NK-92 treated with Interleukin-12 subunit alpha and Interleukin-12 subunit beta, amount 100 ng/mL, for 24 hours (cell line): ENCODE results near the gene SGMS1.
A peak's percentile ranks its signal among the peaks of the same experiment; 100 is the strongest.

ENCODE experiments used
- DNase-seq: peaks from one replicate; lab custom pipeline; 2025; lab: John Stamatoyannopoulos, UW

Gene SGMS1

GRCh38 chr10:50334273-50334672 is 289.5 kb downstream of the SGMS1 start:
- no peak for DNase-seq

- no peak for DNase-seq
These were observed 289.9 kb downstream of the SGMS1 start for GRCh38 chr10:50333872-50334271.

DNA sequence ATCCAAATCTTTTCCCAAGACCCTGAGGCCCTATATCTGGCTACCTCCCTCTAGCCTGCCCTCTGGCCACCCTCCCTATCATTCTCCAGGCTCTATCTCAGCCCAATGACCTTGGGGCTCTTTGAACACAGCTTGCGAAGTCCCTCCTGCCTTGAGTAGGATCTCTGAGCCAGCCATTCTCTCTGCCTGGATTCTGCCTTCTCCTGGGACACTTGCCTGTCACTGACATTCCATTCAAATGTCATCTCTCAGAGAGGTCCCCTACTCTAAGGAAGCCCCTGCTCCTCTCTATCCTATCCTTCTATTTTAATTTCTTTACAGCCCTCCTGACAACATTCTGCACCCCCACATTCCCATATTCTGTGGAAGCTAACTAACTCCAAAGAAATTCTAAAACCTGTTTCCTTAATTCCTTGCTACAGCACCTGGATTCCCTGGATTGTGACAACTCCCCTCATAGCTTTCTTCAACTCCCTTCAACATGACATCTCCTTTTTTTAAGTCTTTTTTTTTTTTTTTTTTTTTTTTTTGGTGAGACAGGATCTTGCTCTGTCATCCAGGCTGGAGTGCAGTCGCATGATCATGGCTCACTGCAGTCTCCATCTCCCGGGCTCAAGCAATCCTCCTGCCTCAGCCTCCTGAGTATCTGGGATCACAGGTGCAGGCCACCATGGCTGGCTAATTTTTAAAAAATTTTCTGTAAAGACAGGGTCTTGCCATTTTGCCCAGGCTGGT is 291.5 kb downstream of the SGMS1 start:
- DNase-seq: no peak

- DNase-seq: no peak
These were observed 292.3 kb downstream of the SGMS1 start for GRCh38 chr10:50331486-50331885.

GRCh38 chr10:50326757-50327701 is 296.7 kb downstream of the SGMS1 start:
- no peak for DNase-seq

DNA sequence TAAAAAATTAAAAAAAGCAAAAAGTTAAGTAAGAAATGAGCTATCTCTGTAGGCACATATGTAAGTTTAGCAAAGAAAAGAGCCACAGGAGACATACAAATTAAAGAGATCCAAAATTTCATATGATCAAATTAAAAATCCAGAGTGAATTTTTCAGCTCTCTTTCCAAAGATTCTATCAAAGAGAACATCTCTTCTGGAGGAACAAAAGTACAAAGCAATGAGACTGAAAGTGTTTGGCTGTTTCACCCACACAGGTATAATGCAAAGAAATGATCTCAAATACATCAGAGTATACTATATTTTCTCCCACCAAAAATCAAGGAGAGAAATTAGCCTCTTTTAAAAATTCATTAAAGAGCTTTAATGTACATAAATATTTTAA is 297.6 kb downstream of the SGMS1 start:
- no peak for DNase-seq

- peak; percentile 28 for DNase-seq
These were observed 298.1 kb downstream of the SGMS1 start for GRCh38 chr10:50325449-50326171.

DNA sequence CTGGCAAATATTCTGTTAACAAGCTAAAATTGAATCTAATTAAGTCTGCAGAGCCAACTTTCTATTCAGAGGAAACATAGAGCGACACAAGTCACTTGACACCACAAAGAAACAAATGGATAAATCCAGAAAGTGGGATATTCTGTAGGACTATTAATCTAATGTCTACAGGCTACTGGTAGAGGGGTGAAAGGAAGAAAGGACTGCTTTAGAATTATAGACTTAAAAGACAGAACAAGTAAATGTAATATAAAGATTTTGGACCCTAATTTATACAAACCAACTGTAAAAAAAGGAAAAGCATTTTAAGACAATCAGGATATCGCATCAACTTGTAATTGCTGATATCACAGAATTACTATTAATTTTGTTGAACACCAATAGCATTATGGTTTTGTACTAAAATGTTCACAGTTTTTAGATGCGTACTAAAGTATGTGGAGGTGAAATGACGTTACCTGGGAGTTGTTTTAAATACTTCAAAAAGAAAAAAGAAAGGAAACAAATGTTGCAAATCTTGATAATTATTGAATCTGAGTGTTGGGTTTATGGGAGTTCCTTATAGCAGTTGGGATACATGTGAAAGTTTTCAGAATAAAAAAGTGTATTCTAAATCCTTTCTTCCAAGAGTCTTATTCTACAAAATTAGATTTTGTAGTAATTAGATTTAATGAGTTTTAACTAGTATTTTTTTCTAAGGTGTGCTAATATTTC is 298.9 kb downstream of the SGMS1 start:
- no peak for DNase-seq

- no peak for DNase-seq
These were observed 299.7 kb downstream of the SGMS1 start for GRCh38 chr10:50324046-50324445.

- no peak for DNase-seq
These were observed 301.7 kb downstream of the SGMS1 start for GRCh38 chr10:50322077-50322476.

DNA sequence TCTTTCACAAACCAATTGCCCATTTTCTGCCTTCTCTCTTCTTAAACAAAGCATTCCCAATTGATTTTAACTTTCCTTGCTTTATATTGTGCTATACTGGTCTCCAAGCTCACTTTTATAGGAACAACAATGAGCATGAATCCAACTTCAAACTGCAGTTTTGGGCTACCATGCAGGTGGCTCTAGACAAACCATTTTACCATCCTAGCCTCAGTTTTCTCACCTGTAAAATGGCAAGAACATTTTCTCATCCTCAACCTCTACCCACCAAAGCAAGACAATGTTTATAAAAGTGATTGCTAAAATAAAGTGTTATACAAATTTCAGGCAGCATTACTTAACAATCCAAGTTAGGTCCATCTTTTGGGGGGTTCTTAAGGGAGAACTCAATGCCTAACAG is 305.6 kb downstream of the SGMS1 start:
- no peak for DNase-seq

DNA sequence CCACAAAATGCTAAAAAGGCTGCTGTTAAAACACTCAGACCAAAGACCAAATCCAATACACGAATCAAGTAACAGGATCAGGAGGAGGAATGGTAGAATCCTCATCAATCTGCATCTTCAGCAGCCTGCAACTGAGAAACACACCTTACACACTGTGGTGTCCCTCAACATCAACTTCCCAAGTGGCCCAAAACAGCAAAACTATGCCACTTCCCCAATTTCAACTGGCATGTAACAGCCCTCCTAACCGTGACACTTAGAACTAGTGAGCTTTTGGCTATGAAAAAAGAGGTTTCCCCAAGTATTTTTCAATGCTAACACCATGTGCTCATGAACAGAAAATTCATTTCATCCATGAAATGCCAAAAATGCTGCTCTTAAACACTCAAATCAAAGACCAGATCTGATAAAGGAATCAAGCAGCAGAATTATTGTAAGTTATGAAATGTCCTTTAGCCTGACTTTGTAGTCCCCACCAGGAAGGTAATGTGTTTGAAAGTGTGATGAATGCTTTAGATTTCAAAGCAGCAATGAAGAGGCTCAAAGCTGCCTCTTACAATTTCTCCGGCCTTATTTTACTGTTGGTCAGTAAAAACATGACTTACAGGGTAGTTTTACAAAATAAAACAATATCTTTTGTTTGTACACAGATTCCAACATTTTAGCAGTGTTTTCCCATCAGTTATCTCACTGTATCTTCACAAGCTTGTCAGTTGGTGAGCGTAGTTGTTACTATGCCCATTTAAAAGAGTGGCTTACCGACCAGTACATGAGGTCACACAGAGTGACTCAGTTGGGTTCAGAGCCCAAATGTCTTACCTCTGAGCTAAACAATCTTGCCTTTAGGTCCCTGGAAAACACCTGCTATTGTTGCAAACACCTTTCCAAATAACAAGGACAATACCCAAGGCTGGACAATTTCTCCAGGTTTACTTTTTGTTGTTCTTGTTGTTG is 306.8 kb downstream of the SGMS1 start:
- no peak for DNase-seq

DNA sequence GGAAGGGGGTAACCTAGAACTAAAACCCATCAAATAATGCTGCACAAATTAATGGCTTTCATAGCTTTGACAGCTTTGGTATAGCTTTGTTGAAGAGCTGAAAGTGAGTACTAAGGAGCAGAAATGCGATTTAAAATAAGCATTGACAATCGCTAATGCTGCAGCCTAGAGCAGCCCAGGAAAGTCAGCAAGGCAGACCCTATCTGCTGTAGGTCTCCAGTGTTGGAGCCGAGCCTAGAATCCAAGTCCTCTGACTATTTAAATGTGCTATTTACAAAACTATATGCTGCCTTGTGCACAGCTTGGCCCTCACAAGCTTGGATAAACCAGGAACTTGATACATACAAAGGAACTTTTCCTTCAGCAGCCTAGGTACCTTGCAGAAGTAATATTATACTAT is 307.6 kb downstream of the SGMS1 start:
- DNase-seq: no peak

DNA sequence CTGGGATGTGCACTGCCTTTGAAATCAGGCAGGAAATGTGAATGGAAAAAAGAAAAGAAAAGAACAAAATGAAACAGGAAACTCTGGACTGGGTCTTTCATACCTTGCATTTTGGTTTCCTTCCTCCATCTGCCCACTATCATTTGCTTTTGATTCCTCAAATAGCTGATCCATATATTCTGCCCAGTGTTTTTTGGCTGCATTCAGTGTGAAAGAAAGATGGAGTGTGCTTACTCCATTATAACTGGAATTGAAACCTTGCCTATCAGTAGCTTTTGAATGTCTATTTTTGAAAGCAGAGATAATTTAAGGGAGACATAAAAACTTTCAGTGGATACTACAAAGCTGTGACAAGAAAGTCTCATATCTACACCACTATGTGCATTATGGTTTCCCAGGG is 308.3 kb downstream of the SGMS1 start:
- no peak for DNase-seq

DNA sequence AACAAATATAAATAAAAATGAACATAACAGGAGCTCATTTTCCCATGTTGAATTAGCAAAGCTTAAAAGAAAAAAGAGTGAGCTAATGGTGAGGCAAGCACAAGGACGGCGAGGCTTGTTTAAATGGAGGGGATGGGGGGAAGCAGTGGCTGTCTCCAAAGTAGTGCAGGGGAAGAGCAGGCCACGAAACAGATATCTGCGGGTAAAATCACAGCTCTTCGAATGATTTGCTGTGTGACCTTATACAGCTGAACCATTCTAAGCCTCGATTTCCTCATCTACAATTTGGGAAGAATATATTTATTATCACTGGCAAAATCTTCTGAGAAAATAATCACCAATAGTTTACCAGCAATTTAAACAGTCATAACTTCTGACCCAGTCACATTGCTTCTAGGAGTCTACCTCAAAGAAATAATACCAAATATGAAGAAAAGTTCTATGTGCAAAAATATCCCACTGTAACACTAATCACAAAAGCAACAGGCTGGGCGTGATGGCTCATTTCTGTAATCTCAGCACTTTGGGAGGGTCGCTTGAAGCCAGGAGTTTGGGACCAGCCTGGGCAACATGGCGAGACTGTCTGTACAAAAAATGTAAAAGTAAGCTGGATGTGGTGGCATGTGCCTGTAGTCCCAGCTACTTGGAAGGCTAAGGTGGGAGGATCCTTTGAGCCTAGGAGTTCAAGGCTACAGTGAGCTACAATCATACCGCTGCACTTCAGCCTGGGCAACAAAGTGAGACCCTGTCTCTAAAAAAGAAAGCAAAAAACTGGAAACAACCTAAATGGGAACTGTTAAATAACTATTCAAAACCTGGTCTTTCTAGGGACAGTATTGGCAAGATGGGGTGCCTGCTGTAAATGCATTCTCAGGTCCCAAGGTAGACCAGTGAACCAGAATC is 309.3 kb downstream of the SGMS1 start:
- DNase-seq: no peak

DNA sequence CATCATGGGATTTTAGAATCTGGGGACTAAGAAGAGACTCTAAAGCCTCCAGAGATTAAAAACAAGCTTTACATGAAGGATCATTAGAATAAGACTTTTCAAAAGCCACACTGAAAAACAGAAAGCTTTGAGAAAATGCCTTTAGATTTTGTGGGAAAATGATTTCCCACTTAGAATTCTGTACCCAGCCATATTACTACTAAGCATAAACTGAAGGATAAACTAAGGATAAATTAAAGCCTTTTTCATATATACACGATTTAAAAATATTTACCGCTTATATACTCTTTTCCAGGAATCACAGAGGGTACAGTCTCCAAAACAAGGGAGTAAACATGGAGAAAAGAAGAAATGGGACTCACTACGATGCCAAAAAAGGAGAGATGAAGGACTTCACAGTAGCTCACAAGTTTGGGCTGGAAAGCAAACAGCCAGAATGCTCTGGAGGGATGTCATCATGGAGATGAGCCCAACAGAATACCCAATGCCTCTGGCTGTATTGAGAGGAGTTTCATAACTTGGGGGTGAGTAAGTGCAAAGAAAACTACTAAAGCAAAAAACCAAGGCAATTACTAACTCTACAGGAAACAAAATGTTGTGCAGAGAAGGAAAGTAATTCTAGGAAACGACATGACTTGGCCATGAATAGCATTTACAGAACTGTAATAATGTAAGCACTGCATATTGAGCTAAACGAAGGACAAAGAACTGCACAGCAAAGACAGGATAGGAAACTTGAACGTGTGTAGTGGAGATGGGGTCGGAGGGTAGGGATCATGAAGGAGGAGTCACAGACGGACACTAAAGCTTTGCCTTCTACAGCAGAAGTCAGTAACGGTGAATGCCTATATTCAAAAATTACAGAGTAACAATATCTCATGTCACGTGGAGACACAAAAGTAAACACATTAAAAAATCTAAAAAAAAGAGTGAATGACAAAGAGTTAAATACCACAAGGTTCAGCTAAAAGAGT is 311.0 kb downstream of the SGMS1 start:
- DNase-seq: no peak

DNA sequence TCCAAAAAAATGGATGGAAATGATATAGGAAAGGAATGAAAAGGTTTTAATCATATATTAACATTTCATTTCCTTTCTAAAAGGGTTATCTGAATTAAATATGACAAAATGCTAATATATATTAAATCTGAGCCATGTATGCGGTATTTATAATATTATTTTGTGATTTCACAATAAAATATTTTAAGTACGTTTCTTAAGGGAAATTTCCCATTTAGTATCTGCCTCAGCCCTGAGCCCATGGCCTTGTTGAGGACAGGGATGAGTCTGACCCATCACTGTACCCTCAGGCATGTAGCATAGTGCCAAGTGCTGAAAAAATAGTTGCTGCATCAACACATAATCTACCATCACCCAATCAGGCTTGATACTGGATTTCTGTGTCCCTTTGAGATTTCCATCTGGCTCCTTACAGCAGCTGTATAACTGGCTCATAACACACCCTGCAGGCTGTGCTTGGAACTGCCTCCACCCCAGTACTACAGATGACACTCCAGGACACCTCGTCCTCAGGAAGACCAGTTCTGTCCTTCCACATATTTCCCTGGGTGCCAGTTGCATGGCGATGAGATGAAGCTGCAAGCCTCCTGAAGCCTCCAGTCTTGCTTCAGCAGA is 313.1 kb downstream of the SGMS1 start:
- DNase-seq: no peak

DNA sequence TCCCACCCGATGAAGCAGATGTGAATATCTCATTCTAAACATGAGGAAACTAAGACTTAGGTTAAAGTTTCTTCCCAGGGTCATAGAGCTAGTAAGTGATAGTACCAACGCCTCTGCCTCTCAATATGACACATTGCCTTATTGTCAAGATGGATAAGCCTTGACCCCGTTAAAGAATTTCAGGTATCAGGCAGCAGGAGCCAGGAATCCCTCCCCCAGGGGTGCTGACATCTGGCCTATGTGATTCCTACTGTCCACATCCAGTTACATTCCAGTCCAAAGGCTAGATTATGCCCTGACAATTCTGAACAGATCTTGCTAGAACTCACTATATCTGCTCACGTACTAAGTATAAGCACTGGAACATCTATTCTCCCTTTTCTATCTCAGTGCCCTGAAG is 314.4 kb downstream of the SGMS1 start:
- DNase-seq: no peak
